Hair follicular keratinocyte (primary cell): Measurements from ENCODE around the gene APOBEC3F. TPM values are rescaled to one million over a fixed set of nuclear protein-coding genes. Genes with fewer than 3 reads are reported as not detected.

ENCODE experiments used
- total RNA-seq: library from RNA; depleted of rRNA; stranded (reverse); fragments of >200 nt; gene quantifications from 2 replicates; pipeline ENCODE4 v1.2.3, GENCODE V29; 2015

The APOBEC3F gene
- total RNA-seq: 2.7 and 8.8 TPM in 2 replicates

GRCh38 chr22:39040538-39041296 lies at the start of gene APOBEC3F:
APOBEC3F (plus strand) TSS chr22:39040864; CDS start chr22:39040961, 97 bp downstream.

GRCh38 chr22:39013942-39014722 lies 26.5 kb upstream of the APOBEC3F start, which contains the start of gene APOBEC3C:
APOBEC3C (plus strand) TSS chr22:39014257; CDS start chr22:39014363, 106 bp downstream.

GRCh38 chr22:39077026-39077840 lies 36.6 kb downstream of the APOBEC3F start, which contains the start of gene APOBEC3G:
APOBEC3G (plus strand) TSS chr22:39077275; CDS start chr22:39077362, 87 bp downstream.

GRCh38 chr22:39097098-39098020 lies 56.7 kb downstream of the APOBEC3F start, which contains the start of gene APOBEC3H:
APOBEC3H (plus strand) TSS chr22:39097244; CDS start chr22:39100279, 3,035 bp downstream.

Other genes with a start within 250 kb of the APOBEC3F start
- 18.8 and 23.2 TPM in 2 replicates for gene DNAL4, start 246.7 kb upstream of the APOBEC3F start, total RNA-seq
- 0.16 TPM in 1 of 2 replicates, not detected in the other for gene NPTXR, start 196.8 kb upstream of the APOBEC3F start, total RNA-seq
- gene CBX6, start 168.6 kb upstream of the APOBEC3F start, total RNA-seq: 14.4 and 17.0 TPM in 2 replicates
- gene APOBEC3A, start 83.3 kb upstream of the APOBEC3F start, total RNA-seq: not detected in 2 replicates
- gene APOBEC3B, start 58.5 kb upstream of the APOBEC3F start, total RNA-seq: 2.0 and 2.6 TPM in 2 replicates
- 42.9 and 53.4 TPM in 2 replicates for gene APOBEC3C, start 26.6 kb upstream of the APOBEC3F start, total RNA-seq
- gene APOBEC3D, start 19.7 kb upstream of the APOBEC3F start, total RNA-seq: 0.23 TPM in 1 of 2 replicates, not detected in the other
- 8.4 and 20.9 TPM in 2 replicates for gene APOBEC3G, start 36.4 kb downstream of the APOBEC3F start, total RNA-seq
- gene APOBEC3H, start 56.4 kb downstream of the APOBEC3F start, total RNA-seq: 0.11 TPM in 1 of 2 replicates, not detected in the other
- gene CBX7, start 111.8 kb downstream of the APOBEC3F start, total RNA-seq: 1.1 and 4.2 TPM in 2 replicates
- 5.7 and 6.2 TPM in 2 replicates for gene PDGFB, start 204.1 kb downstream of the APOBEC3F start, total RNA-seq